T-helper 2 cell treated with Interferon-gamma antibody and Interleukin-4, amounts not matched to agents 100 ng/mL and 5 ng/mL, for 36 hours (primary cell): ENCODE results near the gene MACROD2. TPM values are rescaled to one million over a fixed set of nuclear protein-coding genes. Genes with fewer than 3 reads are reported as not detected.
"Not testable (repeated sequence)": the region's sequence is repeated elsewhere in the genome, so short reads cannot be mapped to it uniquely, and the experiment has no call there.

Source experiments
- intact Hi-C: fragments of 100-400 bp; cut with micrococcal nuclease; formaldehyde crosslinking; loops from one replicate; pipeline ENCODE4 v1.15.1; 2023
- total RNA-seq: library from RNA; stranded (reverse); gene quantifications from 2 replicates; pipeline ENCODE4 v1.2.3, GENCODE V29; 2022

MACROD2 gene
- total RNA-seq, 1 donor from 2014 or later: not detected

GRCh38 chr20:14189794-14190402 is 194.6 kb downstream of the MACROD2 start:
- intact Hi-C loops: no loop called here

- intact Hi-C loops: no loop called here
Measured at GRCh38 chr20:14191559-14191958, 196.2 kb downstream of the MACROD2 start.

DNA sequence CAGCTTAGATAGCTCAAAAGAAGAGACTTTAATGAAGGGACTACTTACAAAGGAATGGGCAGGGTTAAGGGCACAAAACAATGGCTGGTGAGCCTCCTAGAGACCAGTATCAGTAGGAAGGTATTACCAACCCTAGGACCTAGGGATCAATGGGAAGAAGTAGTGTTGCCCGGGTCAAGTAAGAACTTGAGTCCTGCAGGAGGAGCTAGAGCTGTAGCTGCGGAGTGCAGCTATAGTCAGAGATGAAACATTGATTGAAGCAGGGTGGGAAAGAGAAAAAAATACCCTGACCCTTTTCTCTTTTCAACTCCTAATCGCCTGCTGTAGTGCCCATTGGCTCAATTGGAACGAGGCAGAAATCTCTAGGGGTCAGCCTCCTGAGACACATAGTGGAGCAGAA is 198.1 kb downstream of the MACROD2 start:
- intact Hi-C loops: no loop called here

DNA sequence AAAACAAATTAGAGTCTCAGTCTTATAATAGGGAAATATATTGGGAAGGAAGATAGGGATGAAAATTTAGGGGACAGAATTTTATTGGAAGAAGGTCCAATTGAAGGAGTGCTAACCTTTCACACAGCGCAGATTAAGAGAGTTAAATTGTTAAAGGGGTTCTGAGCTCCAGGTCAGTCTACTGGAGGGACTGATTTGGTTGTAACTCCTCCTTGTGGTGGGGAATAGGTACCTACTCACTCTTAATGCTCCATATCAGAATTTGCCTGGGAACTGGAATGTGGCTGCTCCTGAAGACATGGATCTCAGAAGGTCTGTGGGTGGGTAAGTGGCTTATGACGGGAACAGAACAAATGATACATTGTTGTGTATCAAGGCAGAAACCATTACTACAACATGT is 198.6 kb downstream of the MACROD2 start:
- intact Hi-C loops: no loop called here

DNA sequence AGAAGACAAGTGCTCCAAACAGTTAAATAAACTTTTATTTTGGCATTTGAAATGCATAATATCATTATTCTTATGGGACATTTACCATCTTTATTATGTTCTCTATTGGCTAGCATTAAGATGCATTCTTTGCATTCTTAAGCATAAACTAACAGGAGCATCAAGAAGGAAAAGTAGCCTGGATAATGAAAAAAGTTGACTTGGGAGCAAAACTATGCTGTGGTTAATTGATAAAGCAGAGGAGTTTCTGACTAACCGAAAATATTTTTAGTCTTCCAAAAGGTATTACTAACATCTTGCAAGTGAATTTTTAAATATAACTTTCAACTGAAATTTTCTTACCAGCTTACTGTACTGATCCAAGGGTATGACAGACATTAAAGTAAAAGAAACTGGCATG is 201.8 kb downstream of the MACROD2 start:
- intact Hi-C loops: no loop called here

DNA sequence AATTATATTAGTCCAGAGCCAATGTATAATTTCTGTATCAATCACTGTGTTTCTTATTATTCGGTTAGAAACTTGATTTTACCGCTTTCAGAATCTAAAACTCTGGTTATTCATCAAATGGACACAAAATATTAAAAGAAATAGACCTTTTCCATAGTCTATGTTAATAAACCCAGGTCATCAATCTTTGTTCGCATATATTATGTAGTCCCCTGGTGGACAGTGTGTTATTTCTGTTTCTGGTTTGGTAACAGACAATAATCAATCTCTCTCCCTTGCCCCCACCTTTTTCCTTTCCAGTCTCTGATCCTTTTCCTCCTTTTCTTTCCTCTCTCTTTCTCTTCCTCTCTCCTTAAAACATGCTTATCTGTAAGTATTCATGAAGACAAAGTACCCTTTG is 203.1 kb downstream of the MACROD2 start:
- intact Hi-C loops: no loop called here

DNA sequence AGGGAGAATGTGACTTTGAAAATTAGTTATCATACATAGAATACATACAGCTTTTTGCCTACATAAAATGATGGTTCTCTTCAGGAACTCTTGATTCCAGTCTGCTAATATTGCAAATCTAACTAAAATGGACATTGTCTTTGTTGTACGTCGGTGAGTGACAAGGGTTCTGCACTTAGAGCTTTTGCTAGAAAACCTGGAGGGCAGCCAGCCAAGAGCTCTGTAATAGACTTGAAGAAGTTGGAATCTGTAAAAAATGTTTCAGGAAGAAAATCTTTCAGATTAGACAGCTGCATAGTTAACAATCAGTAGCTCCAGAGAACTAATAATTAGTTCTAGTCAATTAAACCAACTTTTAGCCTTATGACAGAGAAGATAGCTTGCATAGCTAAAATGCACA is 203.8 kb downstream of the MACROD2 start:
- intact Hi-C loops: no loop called here

- intact Hi-C loops: no loop called here
Measured at GRCh38 chr20:14203657-14204056, 208.3 kb downstream of the MACROD2 start.

- intact Hi-C loops: no loop called here
Measured at GRCh38 chr20:14207591-14207990, 212.3 kb downstream of the MACROD2 start.

GRCh38 chr20:14208956-14209355 is 213.6 kb downstream of the MACROD2 start:
- intact Hi-C loops: no loop called here

GRCh38 chr20:14210146-14210545 is 214.8 kb downstream of the MACROD2 start:
- intact Hi-C loops: no loop called here

- intact Hi-C loops: no loop called here
Measured at GRCh38 chr20:14214046-14214445, 218.7 kb downstream of the MACROD2 start.

GRCh38 chr20:14215880-14216279 is 220.6 kb downstream of the MACROD2 start:
- intact Hi-C loops: not testable (repeated sequence)

DNA sequence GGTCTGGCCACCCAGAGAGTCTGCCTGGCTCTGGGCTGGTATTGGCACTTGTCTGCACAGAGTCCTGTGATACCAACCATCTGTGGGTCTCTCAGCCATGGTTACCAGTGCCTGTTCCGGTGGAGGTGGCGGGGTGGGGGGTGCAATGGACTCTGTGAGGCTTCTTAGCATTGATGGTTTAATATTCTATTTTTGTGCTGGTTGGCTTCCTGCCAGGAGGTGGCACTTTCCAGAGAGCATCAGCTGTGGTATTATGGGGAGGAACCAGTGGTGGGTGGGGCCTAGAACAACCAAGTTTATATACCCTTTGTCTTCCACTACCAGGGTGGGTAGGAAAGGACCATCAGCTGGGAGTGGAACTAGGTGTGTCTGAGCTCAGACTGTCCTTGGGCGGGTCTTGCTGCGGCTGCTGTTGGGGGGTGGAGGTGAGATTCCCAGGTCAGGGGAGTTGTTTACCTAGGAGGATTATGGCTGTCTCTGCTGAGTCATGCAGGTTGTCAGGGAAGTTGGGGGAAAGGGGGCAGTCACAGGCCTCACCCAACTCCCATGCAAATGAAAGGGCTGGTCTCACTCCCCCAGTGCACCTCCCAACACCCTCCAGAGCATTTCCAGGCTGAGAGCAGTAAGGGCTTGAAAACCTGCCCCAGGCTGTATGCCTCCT is 224.6 kb downstream of the MACROD2 start:
- intact Hi-C loops: no loop called here

DNA sequence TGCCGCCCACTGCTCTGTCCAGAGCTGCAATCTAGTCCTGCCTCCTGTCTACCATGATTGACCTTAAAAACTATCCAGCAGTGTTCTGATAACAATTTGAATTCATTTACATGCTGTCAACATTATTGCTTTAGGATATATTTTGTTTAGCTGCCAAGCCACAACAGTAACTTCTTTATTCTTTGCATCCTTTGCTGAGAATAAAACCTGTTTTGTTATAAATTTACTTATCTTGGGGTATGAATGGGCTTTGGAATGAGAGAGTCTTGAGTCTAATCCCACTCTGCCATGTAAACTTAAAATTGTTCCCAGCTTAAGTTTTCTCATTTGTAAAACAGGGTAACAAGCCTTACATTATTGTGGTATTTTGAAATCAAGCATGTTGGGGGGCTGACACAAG is 225.7 kb downstream of the MACROD2 start:
- intact Hi-C loops: no loop called here

- intact Hi-C loops: no loop called here
Measured at GRCh38 chr20:14223806-14224205, 228.5 kb downstream of the MACROD2 start.

DNA sequence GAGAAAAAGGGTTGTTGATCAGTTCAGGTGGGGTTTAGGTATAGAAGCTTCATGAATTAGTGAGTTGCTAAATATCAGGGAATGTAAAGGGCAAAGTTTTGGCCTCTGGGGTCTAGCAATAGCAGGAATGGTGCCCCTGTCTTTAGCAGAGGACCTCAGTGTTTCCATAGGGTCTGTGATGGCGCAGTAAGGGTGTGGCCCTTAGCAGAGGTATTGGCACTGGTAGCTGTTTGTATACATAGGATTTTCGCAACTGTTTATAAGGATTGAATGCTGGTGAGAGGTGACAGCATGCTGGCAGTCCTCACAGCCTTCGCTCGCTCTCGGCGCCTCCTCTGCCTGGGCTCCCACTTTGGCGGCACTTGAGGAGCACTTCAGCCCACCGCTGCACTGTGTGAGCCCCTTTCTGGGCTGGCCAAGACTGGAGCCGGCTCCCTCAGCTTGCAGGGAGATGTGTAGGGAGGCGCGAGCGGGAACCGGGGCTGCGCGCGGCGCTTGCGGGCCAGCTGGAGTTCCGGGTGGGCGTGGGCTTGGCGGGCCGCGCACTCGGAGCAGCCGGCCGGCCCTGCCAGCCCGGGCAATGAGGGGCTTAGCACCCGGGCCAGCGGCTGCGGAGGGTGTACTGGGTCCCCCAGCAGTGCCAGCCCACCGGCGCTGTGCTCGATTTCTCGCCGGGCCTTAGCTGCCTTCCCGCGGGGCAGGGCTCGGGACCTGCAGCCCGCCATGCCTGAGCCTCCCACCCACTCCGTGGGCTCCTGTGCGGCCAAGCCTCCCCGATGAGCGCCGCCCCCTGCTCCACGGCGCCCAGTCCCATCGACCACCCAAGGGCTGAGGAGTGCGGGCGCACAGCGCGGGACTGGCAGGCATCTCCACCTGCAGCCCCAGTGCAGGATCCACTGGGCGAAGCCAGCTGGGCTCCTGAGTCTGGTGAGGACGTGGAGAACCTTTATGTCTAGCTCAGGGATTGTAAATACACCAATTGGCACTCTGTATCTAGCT is 231.0 kb downstream of the MACROD2 start:
- intact Hi-C loops: not testable (repeated sequence)

DNA sequence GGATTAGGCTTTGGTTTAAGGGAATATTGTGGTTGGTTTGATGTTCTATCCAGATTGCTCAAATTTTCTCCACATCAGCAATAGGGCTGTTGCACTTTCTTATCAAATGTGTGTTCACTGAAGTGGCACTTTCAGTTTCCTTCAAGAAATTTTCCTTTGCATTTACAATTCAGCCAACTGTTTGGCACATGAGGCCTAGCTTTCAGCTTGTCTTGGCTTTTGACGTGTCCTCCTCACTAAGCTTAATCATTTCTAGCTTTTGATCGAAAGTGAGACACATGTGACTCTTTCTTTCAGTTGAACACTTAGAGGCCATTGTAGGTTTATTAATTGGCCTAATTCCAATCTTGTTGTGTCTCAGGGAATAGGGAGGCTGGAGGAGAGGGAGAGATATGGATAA is 237.3 kb downstream of the MACROD2 start:
- intact Hi-C loops: no loop called here

- intact Hi-C loops: no loop called here
Measured at GRCh38 chr20:14234666-14235295, 239.5 kb downstream of the MACROD2 start.

GRCh38 chr20:14235355-14235754 is 240.0 kb downstream of the MACROD2 start:
- intact Hi-C loops: no loop called here

GRCh38 chr20:14245368-14245970 is 250.2 kb downstream of the MACROD2 start:
- intact Hi-C loops: no loop called here
